GM18867 (cell line): Measurements from ENCODE around the gene KDM4C.
A peak's percentile ranks its signal among the peaks of the same experiment; 100 is the strongest.
"Not testable (repeated sequence)": the region's sequence is repeated elsewhere in the genome, so short reads cannot be mapped to it uniquely, and the experiment has no call there.

Source experiments
- ATAC-seq: cut with Tn5 transposase; IDR thresholded peaks from one replicate; pipeline ENCODE4 v1.9.1; 2021; ENCODE audit warnings: mild to moderate bottlenecking, moderate library complexity; ENCODE audit not compliant: unreplicated experiment

Gene KDM4C

GRCh38 chr9:6757456-6758247 is at the start of gene KDM4C:
Gene KDM4C, plus strand, starts transcription at chr9:6757973. Its CDS starts 35,016 bp downstream, at chr9:6792989.
- ATAC-seq: peak; percentile 80

- no peak for ATAC-seq
Observed at GRCh38 chr9:6708732-6709131, 49.0 kb upstream of the KDM4C start.

- no peak for ATAC-seq
Observed at GRCh38 chr9:6711403-6711802, 46.4 kb upstream of the KDM4C start.

- no peak for ATAC-seq
Observed at GRCh38 chr9:6712041-6712440, 45.7 kb upstream of the KDM4C start.

- ATAC-seq: no peak
Observed at GRCh38 chr9:6714176-6714575, 43.6 kb upstream of the KDM4C start.

GRCh38 chr9:6715153-6715754 is 42.5 kb upstream of the KDM4C start:
- not testable (repeated sequence) for ATAC-seq

GRCh38 chr9:6715755-6716643 is 41.8 kb upstream of the KDM4C start:
- ATAC-seq: peak; percentile 75

GRCh38 chr9:6716766-6717165 is 41.0 kb upstream of the KDM4C start:
- ATAC-seq: no peak

- ATAC-seq: no peak
Observed at GRCh38 chr9:6723881-6724420, 33.8 kb upstream of the KDM4C start.

GRCh38 chr9:6733257-6733656 is 24.5 kb upstream of the KDM4C start:
- no peak for ATAC-seq

GRCh38 chr9:6733831-6734230 is 23.9 kb upstream of the KDM4C start:
- no peak for ATAC-seq

- no peak for ATAC-seq
Observed at GRCh38 chr9:6735422-6735821, 22.4 kb upstream of the KDM4C start.

- ATAC-seq: no peak
Observed at GRCh38 chr9:6739218-6739617, 18.6 kb upstream of the KDM4C start.

- ATAC-seq: not testable (repeated sequence)
Observed at GRCh38 chr9:6748861-6749260, 8.9 kb upstream of the KDM4C start.

- not testable (repeated sequence) for ATAC-seq
Observed at GRCh38 chr9:6754861-6755260, 2.9 kb upstream of the KDM4C start.

GRCh38 chr9:6757132-6757455 is 679 bp upstream of the KDM4C start:
- ATAC-seq: peak; percentile 33

- ATAC-seq: peak; percentile 16
Observed at GRCh38 chr9:6758248-6758497, 400 bp downstream of the KDM4C start.

GRCh38 chr9:6758498-6759184 is 868 bp downstream of the KDM4C start:
- peak; percentile 24 for ATAC-seq

- ATAC-seq: peak; percentile 24
Observed at GRCh38 chr9:6759185-6759977, 1.6 kb downstream of the KDM4C start.

- no peak for ATAC-seq
Observed at GRCh38 chr9:6761306-6761705, 3.5 kb downstream of the KDM4C start.
